DND-41 (cell line): ENCODE results near the gene DCLRE1C.

Experiments used
- ATAC-seq: fragments of 200-7000 bp; cut with Tn5 transposase; 3 replicates; pipeline ENCODE4 v1.9.1; 2021; ENCODE audit warnings: low read depth; ENCODE audit not compliant: insufficient read depth
- DNase-seq: peaks from one replicate; pipeline ENCODE4 v3.0.0-alpha.2; 2020
- H2AFZ ChIP-seq: 2 replicates; pipeline ENCODE4 v1.6.0; 2012; ENCODE audit warnings: low read depth, low read length
- H3K27ac ChIP-seq: 2 replicates; pipeline ENCODE4 v1.5.1; 2012; ENCODE audit warnings: low read length, inconsistent platforms
- H3K27me3 ChIP-seq: fragments of 200-600 bp; sonication (generic); 2 replicates; pipeline ENCODE4 v1.6.0; 2012; ENCODE audit warnings: low read length, mild to moderate bottlenecking, inconsistent platforms; ENCODE audit not compliant: insufficient read depth, poor library complexity
- H3K36me3 ChIP-seq: 2 replicates; pipeline ENCODE4 v1.5.1; 2012; ENCODE audit warnings: low read length, inconsistent platforms; ENCODE audit not compliant: insufficient read depth
- H3K4me1 ChIP-seq: 2 replicates; pipeline ENCODE4 v1.5.1; 2012; ENCODE audit warnings: mild to moderate bottlenecking, low read length; ENCODE audit not compliant: insufficient read depth
- H3K4me2 ChIP-seq: 2 replicates; pipeline ENCODE4 v1.6.0; 2012; ENCODE audit warnings: mild to moderate bottlenecking, moderate library complexity, low read length, inconsistent platforms; ENCODE audit not compliant: insufficient read depth
- H3K4me3 ChIP-seq, 2 experiments: fragments of 200-600 bp in 1 of 2; shearing (Covaris generic) in 1 of 2; 2 replicates each; pipeline ENCODE4 v1.5.1; 2012 to 2016; ENCODE audit warnings: inconsistent platforms in 2 of 2, low read length in 2 of 2, mild to moderate bottlenecking in 2 of 2, low read depth in 1 of 2, moderate library complexity in 1 of 2
- H3K79me2 ChIP-seq: 2 replicates; pipeline ENCODE4 v1.6.0; 2012; ENCODE audit warnings: low read length, inconsistent platforms; ENCODE audit not compliant: insufficient read depth
- H3K9ac ChIP-seq: 2 replicates; pipeline ENCODE4 v1.6.0; 2012; ENCODE audit warnings: low read depth, mild to moderate bottlenecking, inconsistent platforms, low read length, moderate library complexity
- H3K9me3 ChIP-seq: 2 replicates; pipeline ENCODE4 v1.5.1; 2012; ENCODE audit warnings: low read length, moderate library complexity, mild to moderate bottlenecking, inconsistent platforms; ENCODE audit not compliant: insufficient read depth, severe bottlenecking
- H4K20me1 ChIP-seq: 2 replicates; pipeline ENCODE4 v1.6.0; 2012; ENCODE audit warnings: low read length; ENCODE audit not compliant: insufficient read depth
- CTCF ChIP-seq: IDR thresholded peaks from 2 replicates; pipeline ENCODE4 v1.5.1; 2012; ENCODE audit warnings: borderline replicate concordance, low read length, moderate library complexity, mild to moderate bottlenecking; ENCODE audit not compliant: poor library complexity, severe bottlenecking; ENCODE audit errors: extremely low read depth
- EZH2 ChIP-seq: IDR thresholded peaks from 3 replicates; pipeline ENCODE4 v1.6.1; 2012; ENCODE audit warnings: borderline replicate concordance, low read depth, mild to moderate bottlenecking, moderate library complexity, low read length, inconsistent platforms; ENCODE audit not compliant: severe bottlenecking

DCLRE1C gene

GRCh38 chr10:14879928-14880193 is 74.0 kb downstream of the DCLRE1C start:
- H2AFZ ChIP-seq, result no peak overlapping the region
- no peaks in the 10 kb centered on the region for H3K27me3 ChIP-seq
- H3K4me1 ChIP-seq, result peaks cover 57% of the 10 kb centered on the region
- H3K79me2 ChIP-seq, result peaks cover 83% of the 10 kb centered on the region
- peak overlapping the region; percentile 84 to 99 for H3K4me3 ChIP-seq
- ATAC-seq, result no peak
- no peaks in the 10 kb centered on the region for H3K9me3 ChIP-seq
- no peak for DNase-seq
- H3K9ac ChIP-seq, result peak overlapping the region; percentile 99
- H3K4me2 ChIP-seq, result peak overlapping the region; percentile 82
- no peak for TF ChIP-seq CTCF
- TF ChIP-seq EZH2, result no peak
- H3K36me3 ChIP-seq, result peaks cover 16% of the 10 kb centered on the region
- peaks cover 27% of the 10 kb centered on the region; the same call in 1 of the 2 replicates for H4K20me1 ChIP-seq
- H3K27ac ChIP-seq, result peak overlapping the region; percentile 85

- H3K27ac ChIP-seq, result peak overlapping the region; percentile 85
- no peak for TF ChIP-seq EZH2
- no peak for TF ChIP-seq CTCF
- no peaks in the 10 kb centered on the region for H3K27me3 ChIP-seq
- H3K9me3 ChIP-seq, result no peaks in the 10 kb centered on the region
- H2AFZ ChIP-seq, result peak overlapping the region; percentile 90
- peak overlapping the region; percentile 99 for H3K9ac ChIP-seq
- peaks cover 22% of the 10 kb centered on the region; the same call in 1 of the 2 replicates for H4K20me1 ChIP-seq
- H3K4me3 ChIP-seq, result peak overlapping the region; percentile 84 to 99
- peak overlapping the region; percentile 82 for H3K4me2 ChIP-seq
- DNase-seq, result peak; percentile 64
- H3K4me1 ChIP-seq, result peaks cover 53% of the 10 kb centered on the region
- H3K79me2 ChIP-seq, result peaks cover 77% of the 10 kb centered on the region
- ATAC-seq, result peak; percentile 50
- H3K36me3 ChIP-seq, result peaks cover 15% of the 10 kb centered on the region
Measured at GRCh38 chr10:14879124-14879927, 74.6 kb downstream of the DCLRE1C start.

DNA sequence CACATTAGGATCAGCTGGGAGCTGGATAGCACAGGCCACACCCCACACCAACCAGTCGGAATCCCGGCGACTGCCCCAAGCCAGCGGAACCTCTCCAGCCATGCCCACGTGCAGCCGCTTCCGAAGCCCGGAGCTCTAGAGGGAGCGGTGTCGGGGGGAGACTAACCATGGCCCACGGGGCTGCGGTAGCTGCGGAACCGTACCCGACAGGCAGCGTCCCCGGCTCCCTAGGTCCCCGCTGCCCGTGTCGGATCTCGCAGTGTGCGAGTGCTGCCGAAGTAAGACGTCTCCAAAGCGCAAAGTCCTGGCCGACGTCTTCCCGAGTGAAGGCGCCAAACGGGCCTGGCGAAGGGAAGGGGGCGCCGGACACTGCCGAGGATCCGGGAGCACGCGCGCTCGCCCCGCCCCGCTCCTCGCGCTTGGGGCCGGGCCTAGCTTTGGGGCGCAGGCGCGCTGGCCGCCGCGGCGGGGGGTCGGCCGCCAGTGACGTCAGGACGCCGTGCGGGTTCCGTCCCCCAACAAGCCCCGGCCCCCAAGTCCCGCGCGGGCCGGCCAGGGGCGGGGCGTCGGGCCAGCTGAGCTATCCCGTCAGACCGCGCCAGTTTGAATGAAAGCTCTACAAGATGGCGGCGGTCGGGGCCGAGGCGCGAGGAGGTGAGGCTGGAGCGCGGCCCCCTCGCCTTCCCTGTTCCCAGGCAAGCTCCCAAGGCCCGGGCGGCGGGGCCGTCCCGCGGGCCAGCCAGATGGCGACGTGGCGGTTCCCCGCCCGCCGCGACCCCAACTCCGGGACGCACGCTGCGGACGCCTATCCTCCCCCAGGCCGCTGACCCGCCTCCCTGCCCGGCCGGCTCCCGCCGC is 75.4 kb downstream of the DCLRE1C start, which contains the start of gene SUV39H2:
TSS of gene SUV39H2 (plus strand) at position 601 of the 858 bp plus-strand sequence. CDS start at position 624, 23 bp downstream.
- Histone ChIP-seq H4K20me1 (peaks cover 14% of the 10 kb centered on the region; the same call in 1 of the 2 replicates), H3K4me3 (peak within 1 kb of the TSS; percentile 84 to 99), H3K9ac (peak within 1 kb of the TSS; percentile 99), H3K4me2 (peak within 1 kb of the TSS; percentile 82), H3K27ac (peak within 1 kb of the TSS; percentile 85), H3K79me2 (peaks cover 69% of the 10 kb centered on the region), H3K4me1 (peaks cover 45% of the 10 kb centered on the region), H2AFZ (peak within 1 kb of the TSS; percentile 90), H3K9me3 (no peaks in the 10 kb centered on the region), H3K27me3 (no peaks in the 10 kb centered on the region), H3K36me3 (peaks cover 9% of the 10 kb centered on the region)
- ATAC-seq (peak; percentile 85), DNase-seq (peak; percentile 94)
- no peak for TF ChIP-seq EZH2
- TF ChIP-seq CTCF, result no peak
